IPS DF 4.7 (cell line): ENCODE measurements around the gene PTGER4.
"Not testable (repeated sequence)": the region's sequence is repeated elsewhere in the genome, so short reads cannot be mapped to it uniquely, and the experiment has no call there.

ENCODE experiments used
- DNase-seq: peaks from one replicate; pipeline ENCODE4 v3.0.0-alpha.2; 2013; ENCODE audit warnings: low spot score; ENCODE audit errors: extremely low read depth

PTGER4 gene

DNA sequence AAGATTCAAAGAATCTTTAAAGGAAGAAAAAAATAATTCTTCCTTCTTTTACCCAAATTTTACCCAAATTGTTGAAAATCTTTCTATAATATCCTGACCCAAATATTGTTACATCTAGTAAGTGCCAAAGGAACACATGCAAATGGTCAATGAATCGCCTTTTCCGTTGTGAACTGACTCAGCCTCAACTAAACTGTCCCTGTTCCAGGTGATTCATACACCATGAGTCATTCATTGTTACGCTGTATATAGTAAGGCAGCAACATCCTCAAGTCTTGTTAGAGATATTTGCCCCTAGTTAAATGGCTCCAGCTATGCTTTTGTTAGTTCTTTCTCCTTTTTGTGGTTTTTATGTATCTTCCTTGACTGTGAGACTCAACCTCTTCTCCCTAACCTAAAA is 9.7 kb downstream of the PTGER4 start:
- DNase-seq = no peak

DNA sequence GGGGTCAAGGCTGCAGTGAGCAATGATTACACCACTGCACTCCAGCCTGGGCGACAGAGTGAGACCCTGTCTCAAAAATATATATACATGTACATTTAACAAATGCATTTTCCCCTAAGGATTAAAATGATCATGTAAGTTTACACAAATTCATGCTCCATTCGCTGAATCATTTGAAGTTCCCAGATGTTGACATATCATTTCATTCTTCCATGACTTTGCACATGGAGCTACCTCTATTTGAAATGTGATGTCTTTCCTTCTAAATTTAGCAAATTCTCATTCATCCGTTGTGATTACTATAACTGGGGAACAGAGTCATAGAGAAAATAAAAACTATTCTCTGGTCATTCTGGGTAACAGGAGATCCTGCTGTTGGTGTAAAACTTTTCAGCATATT is 10.6 kb downstream of the PTGER4 start:
- no peak for DNase-seq

DNA sequence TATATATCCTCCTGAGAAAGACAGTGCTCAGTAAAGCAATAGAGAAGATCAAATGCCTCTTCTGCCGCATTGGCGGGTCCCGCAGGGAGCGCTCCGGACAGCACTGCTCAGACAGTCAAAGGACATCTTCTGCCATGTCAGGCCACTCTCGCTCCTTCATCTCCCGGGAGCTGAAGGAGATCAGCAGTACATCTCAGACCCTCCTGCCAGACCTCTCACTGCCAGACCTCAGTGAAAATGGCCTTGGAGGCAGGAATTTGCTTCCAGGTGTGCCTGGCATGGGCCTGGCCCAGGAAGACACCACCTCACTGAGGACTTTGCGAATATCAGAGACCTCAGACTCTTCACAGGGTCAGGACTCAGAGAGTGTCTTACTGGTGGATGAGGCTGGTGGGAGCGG is 12.2 kb downstream of the PTGER4 start:
- no peak for DNase-seq

DNA sequence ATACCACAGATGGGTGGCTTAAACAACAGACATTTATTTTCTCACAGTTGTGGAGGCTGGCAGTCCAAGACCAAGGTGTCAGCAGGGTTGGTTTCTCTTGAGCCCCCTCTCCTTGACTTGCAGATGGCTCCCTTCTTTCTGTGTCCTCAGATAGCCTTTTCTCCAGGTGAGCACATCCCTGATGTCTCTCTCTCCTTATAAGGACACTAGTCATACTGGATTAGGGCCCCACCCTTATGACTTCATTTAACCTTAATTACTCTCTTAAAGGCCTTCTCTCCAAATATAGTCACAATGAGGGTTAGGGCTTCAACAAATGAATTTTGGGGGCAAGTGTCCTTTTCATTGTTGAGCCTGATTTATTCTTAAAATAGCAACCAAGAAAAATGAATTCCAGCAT is 14.7 kb downstream of the PTGER4 start:
- DNase-seq = no peak

DNA sequence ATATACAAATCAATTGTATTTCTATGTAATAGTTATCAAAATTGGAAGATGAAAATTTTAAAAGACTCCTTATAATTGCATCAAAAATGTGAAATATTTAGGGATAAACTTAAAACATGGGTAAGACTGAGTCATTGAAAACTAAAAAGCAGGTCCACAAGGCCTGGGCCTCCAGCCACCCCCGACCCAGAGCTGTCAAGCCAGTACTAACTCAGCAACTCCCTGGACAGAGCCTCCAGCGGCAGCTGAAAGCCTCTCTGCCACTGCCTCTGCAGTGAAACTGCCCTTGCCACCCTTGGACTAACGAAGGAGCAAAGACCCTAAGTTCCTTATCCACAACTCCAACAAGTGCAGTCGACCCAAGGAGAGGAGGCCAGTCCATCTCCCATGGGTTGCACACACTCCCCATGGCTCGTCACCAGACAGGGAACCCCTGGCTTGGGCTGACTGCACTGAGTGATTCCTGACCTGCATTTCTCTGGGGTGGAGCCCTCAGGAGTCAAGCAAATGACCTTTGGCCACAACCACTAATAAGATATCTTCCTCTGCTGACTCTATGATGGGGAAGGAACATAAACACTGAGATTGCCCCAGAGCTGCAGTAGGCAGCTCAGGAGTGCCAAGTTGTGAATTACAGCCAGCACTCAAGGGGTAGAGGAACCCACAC is 20.5 kb downstream of the PTGER4 start:
- no peak for DNase-seq

DNA sequence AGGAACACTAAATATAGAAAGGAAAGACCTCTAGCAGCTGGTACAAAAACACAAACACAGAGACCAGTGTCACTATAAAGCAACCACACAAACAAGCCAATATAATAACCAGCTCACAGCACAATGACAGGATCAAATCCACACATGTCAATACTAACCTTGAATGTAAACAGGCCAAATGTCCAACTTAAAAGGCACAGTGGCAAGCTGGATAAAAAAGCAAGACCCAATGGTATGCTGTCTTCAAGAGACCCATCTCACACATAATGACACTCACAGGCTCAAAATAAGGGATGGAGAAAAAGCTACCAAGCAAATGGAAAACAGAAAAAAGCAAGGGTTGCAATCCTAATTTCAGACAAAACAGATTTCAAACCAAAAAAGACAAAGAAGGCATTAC is 22.3 kb downstream of the PTGER4 start:
- DNase-seq = not testable (repeated sequence)

DNA sequence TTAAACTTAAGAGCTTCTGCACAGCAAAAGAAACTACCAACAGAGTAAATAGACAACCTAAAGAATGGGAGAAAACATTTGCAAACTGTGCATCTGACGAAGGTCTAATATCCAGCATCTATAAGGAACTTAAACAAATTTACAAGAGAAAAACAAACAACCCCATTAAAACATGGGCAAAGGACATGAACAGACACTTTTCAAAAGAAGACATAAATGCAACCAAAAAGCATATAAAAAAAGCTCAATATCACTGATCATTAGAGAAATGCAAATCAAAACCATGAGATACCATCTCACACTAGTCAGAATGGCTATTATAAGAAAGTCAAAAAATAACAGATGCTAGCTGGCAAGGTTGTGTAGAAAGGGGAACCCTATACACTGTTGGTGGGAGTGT is 25.8 kb downstream of the PTGER4 start:
- DNase-seq = not testable (repeated sequence)

DNA sequence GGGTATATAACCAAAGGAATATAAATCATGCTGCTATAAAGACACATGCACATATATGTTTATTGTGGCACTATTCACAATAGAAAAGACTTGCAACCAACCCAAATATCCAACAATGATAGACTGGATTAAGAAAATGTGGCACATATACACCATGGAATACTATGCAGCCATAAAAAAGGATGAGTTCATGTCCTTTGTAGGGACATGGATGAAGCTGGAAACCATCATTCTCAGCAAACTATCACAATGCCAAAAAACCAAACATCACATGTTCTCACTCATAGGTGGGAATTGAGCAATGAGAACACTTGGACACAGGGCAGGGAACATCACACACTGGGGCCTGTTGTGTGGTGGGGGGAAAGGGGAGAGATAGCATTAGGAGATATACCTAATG is 30.9 kb downstream of the PTGER4 start:
- DNase-seq = not testable (repeated sequence)

DNA sequence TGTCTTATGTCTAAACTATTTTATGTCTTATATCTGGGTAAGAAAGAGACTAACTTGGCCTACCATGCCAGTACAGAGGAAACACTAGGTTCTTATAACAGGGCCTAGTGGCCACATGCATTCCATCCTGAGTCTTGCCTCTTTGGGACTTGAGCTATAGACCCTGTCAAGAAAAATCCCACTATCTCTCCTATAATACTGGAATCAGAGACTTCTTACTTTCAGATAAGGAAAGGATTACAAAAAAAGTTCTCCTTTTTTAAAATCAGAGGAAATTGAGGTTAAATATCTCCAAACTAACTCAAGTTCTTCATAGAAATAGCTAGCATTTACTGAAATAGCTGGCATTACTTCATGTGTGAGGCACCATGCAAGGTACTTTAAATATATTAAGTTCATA is 34.3 kb downstream of the PTGER4 start:
- no peak for DNase-seq

DNA sequence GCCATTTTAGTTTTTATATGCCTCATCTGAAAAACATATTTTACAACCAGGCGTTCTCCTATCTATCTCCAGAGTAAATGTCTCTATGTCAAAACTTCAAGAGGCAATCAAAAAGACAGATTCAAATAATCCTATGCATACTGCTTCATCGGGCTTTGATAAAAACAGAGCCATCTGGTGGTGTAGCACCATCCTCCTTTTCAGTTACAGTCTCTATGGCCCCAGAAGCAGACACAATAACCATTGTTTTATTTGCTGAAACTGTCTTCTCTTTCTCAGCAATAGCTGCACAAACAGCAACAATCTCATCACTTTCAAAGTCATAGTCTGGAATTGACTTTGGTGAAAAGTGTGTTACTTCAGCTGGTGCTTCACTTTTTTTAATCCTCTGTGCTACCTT is 36.3 kb downstream of the PTGER4 start:
- no peak for DNase-seq

DNA sequence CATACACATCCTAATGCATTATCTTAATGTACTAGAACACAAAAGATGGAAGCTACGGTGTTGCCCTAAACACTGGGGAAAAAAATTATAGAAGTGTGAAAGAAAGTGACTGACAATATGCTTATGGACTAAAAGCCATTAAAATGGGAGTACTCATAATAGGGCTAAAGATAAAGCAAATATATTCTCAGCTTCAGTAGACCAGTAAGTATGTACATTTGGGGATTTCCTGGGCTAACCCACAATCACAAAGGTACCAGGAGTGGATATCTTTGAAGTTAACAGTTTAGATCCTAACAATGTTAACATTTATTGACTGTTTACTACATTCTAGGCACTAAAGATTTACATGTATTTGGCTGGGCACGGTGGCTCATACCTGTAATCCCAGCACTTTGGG is 36.9 kb downstream of the PTGER4 start:
- DNase-seq = no peak

DNA sequence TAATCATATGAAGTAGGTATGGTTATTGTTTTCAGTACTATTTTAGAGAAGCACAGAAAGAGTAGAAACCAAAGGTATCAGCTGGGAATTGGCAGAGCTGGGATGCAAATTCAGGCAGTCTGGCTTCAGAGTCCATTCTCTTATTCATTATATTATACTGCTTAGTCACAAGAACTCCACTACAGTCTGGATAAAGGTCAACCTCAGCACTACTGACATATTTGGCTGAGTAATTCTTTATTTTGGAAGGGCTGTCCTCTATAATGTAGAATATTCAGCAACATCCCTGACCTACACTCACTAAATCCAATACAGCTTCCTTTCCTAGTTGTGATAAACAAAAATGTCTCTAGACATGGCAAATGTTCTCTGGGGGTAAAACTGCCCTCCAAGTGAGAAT is 37.6 kb downstream of the PTGER4 start:
- no peak for DNase-seq

DNA sequence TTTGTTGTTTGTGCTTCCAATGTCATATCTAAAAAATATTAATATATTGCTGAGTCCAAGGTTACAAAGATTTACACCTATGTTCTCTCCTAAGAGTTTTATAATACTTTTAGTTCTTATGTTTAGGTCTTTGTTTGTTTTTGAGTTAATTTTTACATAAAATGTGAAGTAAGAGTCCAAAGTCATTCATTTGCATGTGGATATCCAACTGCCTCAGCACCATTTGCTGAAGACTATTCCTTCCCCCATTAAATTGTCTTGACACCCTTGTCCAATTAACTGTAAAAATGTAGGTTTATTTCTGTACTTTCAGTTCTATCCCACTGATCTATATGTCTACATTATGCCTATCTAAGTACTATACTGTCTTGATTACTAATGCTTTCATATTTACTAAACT is 40.4 kb downstream of the PTGER4 start:
- no peak for DNase-seq

DNA sequence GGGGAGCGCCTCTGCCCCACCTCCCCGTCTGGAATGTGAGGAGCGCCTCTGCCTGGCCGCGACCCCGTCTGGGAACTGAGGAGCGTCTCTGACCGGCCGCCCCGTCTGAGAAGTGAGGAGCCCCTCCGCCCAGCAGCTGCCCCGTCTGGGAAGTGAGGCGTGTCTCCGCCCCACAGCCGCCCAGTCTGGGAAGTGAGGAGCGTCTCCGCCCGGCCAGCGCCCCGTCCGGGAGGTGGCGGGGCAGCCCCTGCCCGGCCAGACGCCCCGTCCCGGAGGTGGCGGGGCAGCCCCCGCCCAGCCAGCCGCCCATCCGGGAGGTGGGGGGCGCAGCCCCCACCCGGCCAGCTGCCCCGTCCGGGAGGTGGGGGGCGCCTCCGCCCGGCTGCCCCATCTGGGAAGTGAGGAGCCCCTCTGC is 42.8 kb downstream of the PTGER4 start:
- DNase-seq = not testable (repeated sequence)

DNA sequence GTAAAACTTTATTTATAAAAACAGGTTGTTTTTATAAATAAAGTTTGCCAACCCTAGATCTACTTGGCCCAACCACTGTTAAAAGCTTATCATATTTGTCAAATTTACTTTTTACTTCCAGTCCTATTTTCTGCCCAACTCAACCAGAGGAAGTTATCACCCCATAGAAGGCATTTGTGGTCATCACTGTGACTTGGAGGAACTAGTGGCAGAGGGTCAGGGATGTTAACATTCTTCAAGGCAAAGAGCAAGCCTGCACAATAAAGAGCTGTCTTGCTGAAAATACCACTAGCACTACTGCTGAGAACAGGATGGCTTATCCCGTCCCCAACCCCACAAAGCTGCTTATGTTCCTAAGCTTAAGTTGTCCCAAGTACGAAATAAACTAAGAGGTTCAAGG is 53.7 kb downstream of the PTGER4 start:
- DNase-seq = no peak

DNA sequence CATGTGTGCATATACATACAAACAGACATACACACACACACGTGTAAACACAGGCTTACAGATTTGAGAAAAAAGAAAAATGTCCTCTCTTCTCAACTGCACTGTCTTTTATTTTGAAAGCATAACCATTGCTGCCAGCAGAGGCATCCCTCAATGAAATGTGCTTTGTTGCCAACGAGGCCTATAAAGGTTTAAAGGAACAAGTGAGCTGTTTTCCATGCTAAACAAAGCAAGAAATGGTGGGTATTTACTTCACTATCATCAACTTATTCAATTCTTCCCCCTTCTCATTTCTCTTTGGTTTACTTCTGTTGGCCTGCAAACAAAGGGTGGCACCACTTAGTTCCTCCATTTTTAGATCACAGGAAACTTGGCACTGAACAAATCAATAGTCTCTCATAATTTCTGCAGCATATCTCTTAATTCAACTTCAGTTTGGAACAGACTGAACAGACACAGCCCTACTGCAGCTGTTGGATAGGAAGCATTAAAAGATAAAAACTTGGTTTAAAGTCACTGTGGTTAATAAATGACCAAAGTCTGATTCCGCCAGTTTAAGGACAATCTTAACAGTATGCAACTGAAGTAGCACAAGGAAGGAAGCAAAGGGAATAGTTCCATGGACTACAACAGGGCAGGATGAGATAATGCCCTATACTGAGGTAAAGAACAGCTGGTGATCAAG is 54.3 kb downstream of the PTGER4 start:
- DNase-seq = no peak

DNA sequence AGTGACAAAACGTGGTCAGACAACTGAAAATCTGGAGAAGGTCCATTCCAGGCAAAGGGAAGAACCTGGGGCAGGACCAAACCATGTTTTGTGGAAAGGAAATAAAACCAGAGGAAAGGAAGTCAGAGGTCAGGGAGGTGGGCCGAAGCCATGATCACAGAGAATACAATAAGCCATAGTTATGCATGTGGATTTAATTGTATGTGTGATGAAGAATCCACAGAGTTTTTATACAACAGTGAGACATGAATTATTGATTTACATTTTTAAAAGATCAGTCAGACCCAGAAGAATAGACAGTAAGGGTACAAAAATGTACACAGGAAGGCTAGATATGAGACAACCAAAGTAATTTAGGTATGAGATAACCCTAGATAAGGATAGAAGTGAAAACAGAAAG is 55.3 kb downstream of the PTGER4 start:
- no peak for DNase-seq

DNA sequence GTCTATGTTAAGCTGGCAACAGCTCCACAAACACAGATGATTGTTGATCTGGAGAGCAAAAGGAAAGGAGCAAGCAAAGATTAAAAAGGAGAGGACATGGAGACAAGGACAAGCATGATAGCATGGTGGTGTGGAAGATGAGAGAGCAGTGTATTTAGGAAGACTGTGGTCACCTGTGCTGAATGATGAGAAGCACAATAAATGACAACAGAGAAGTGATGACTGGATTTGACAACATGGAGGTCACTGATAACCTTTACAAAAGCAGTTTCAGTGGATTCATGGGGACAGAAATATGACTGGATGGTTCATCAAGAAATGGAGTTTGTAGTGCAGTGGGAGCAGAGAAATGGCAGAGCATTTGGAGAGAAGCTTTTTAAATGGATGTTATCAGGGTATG is 55.9 kb downstream of the PTGER4 start:
- DNase-seq = no peak

DNA sequence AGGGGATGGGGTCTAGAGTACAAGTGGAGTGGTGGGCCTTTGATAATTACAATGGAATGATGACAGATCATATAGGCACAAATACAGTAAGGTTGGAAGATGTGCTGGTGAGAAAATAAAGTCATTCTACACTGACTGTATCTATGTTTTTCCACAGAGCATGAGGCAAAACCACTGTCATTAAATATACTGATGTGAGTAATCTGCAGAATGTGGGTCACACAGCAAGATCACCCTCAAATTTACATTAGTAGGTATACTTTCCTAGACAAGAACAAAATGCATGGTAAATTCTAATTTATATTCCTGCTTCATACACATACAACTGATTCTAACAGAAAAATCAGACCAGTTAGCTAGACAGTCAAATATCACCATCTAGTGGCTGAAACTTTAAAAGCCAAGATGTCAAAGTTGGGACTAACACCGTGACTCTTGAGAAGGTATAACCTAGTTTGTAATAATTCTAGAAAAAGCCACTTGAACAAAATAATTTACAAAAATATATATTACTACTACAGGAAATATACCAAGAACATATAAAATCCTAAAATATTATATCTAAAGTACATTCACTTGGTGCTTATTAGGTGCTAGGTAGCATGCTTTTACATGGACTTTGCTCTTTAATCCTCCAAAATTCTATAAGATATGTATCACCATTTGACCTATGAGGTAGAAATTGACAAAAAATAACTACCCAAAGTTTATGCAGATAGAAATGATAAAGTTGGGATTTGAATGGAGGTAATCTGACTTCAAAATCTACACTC is 56.6 kb downstream of the PTGER4 start:
- no peak for DNase-seq

DNA sequence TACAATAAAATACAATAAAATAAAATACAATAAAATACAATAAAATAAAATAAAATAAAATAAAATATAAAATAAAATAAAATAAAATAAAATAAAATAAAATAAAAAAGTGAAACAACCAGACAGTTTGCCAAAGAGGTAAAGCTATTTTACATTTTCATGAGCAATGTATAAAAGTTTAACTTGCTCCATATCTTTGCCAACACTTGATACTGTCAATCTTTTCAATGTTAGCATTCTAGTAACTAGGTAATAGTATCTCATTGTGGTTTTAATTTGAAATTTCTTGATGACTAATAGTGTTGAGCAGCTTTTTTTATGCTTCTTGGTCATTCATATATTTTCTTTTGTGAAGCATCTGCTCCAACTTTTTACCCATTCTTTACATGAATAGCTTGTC is 58.8 kb downstream of the PTGER4 start:
- DNase-seq = no peak
